GM12878 (cell line): ENCODE data around the gene PMF1. TPM values are rescaled to one million over a fixed set of nuclear protein-coding genes. Genes with fewer than 3 reads are reported as not detected.

Source experiments
- ASH2L ChIP-seq: fragments of 300-600, 200-600 bp; sonication (generic); IDR thresholded peaks from 2 replicates; pipeline ENCODE4 v1.6.1; 2017; ENCODE audit warnings: low read depth, mild to moderate bottlenecking, borderline replicate concordance
- CBFB ChIP-seq: IDR thresholded peaks from 2 replicates; pipeline ENCODE4 v1.6.1; 2016; ENCODE audit warnings: antibody characterized with exemption, low read depth
- CREB1 ChIP-seq: IDR thresholded peaks from 2 replicates; pipeline ENCODE4 v1.6.1; 2012; ENCODE audit warnings: low read depth, mild to moderate bottlenecking, inconsistent platforms
- DPF2 ChIP-seq: fragments of 450-650 bp; IDR thresholded peaks from 2 replicates; pipeline ENCODE4 v1.6.1; 2017; ENCODE audit warnings: mild to moderate bottlenecking
- EED ChIP-seq: sonication (generic); IDR thresholded peaks from 2 replicates; pipeline ENCODE4 v1.6.1; 2016; ENCODE audit warnings: antibody characterized with exemption, low read depth
- EGR1 ChIP-seq, 2 experiments: IDR thresholded peaks; 1 replicate in 1 of 2; 2 replicates in 1 of 2; pipeline ENCODE4 v1.6.1; 2011 to 2012; ENCODE audit warnings: low read depth in 2 of 2, low read length in 2 of 2, borderline replicate concordance in 1 of 2, mild to moderate bottlenecking in 1 of 2, moderate library complexity in 1 of 2
- ETV6 ChIP-seq, 2 experiments: fragments of 450-650 bp in 1 of 2; IDR thresholded peaks in 1 of 2; conservative IDR thresholded peaks in 1 of 2; 2 replicates each; pipeline ENCODE4 v1.6.1; 2014; ENCODE audit warnings: antibody characterized with exemption in 1 of 2, borderline replicate concordance in 1 of 2, low read depth in 1 of 2, mild to moderate bottlenecking in 1 of 2, moderate library complexity in 1 of 2
- FOXM1 ChIP-seq: IDR thresholded peaks from 2 replicates; pipeline ENCODE4 v1.6.1; 2012; ENCODE audit warnings: low read depth, mild to moderate bottlenecking, inconsistent platforms, low read length, moderate library complexity
- GATAD2B ChIP-seq: fragments of 450-650 bp; conservative IDR thresholded peaks from 2 replicates; pipeline ENCODE4 v1.6.1; 2017; ENCODE audit warnings: low read depth, mild to moderate bottlenecking, moderate library complexity
- IKZF1 ChIP-seq: fragments of 450-650 bp; conservative IDR thresholded peaks from 2 replicates; pipeline ENCODE4 v1.6.1; 2017; ENCODE audit warnings: antibody characterized with exemption, mild to moderate bottlenecking
- IKZF2 ChIP-seq, 2 experiments: fragments of 450-650 bp; IDR thresholded peaks; 2 replicates each; pipeline ENCODE4 v1.6.1; 2017; ENCODE audit warnings: mild to moderate bottlenecking in 2 of 2, moderate library complexity in 2 of 2
- KAT2A ChIP-seq: conservative IDR thresholded peaks from 2 replicates; pipeline ENCODE4 v1.6.1; 2011; ENCODE audit warnings: low read depth, low read length; ENCODE audit not compliant: control insufficient read depth
- MEF2B ChIP-seq: fragments of 450-650 bp; IDR thresholded peaks from 2 replicates; pipeline ENCODE4 v1.6.1; 2018; ENCODE audit warnings: mild to moderate bottlenecking, moderate library complexity; ENCODE audit not compliant: partially characterized antibody, poor library complexity, severe bottlenecking
- MYC ChIP-seq: IDR thresholded peaks from 2 replicates; pipeline ENCODE4 v1.6.1; 2011; ENCODE audit warnings: mild to moderate bottlenecking, low read length, moderate library complexity, inconsistent platforms; ENCODE audit not compliant: insufficient read depth, insufficient replicate concordance, insufficient read length, severe bottlenecking
- NBN ChIP-seq: fragments of 450-650 bp; IDR thresholded peaks from 2 replicates; pipeline ENCODE4 v1.6.1; 2016
- NFIC ChIP-seq: IDR thresholded peaks from 2 replicates; pipeline ENCODE4 v1.6.1; 2012; ENCODE audit warnings: low read depth, mild to moderate bottlenecking, inconsistent platforms, low read length, moderate library complexity
- NR2F1 ChIP-seq: fragments of 450-650 bp; conservative IDR thresholded peaks from 2 replicates; pipeline ENCODE4 v1.6.1; 2017; ENCODE audit warnings: mild to moderate bottlenecking
- PAX5 ChIP-seq: IDR thresholded peaks from 2 replicates; pipeline ENCODE4 v1.6.1; 2011; ENCODE audit warnings: low read depth, low read length, borderline replicate concordance
- SMAD1 ChIP-seq: fragments of 450-650 bp; IDR thresholded peaks from 2 replicates; pipeline ENCODE4 v1.6.1; 2018; ENCODE audit warnings: mild to moderate bottlenecking, low read depth; ENCODE audit not compliant: partially characterized antibody
- SUZ12 ChIP-seq: fragments of 200-600 bp; sonication (generic); IDR thresholded peaks from one replicate; pipeline ENCODE4 v1.6.1; 2018; ENCODE audit warnings: antibody characterized with exemption, mild to moderate bottlenecking; ENCODE audit not compliant: unreplicated experiment
- polyA plus RNA-seq, 11 experiments: library from polyadenylated mRNA; depleted of rRNA in 4 of 11; unstranded in 6 of 11; stranded (reverse) in 5 of 11; fragments of >200 nt; fragmentation: Nextera tagmentation in 4 of 11; fragmentation: Illumina TruSeq in 1 of 11; extraction: Ambion mirVana in 4 of 11; extraction: Trizol in 1 of 11; gene quantifications; 1 replicate in 1 of 11; 2 replicates in 10 of 11; pipeline versions ENCODE4 v1.2.1 to v1.2.3, GENCODE V29; 2011 to 2016; ENCODE audit warnings: inconsistent platforms in 2 of 11, missing spikeins in 2 of 11, low read depth in 1 of 11
- total RNA-seq, 4 experiments: library from RNA; depleted of rRNA in 3 of 4; stranded (reverse); fragments of >200 nt in 3 of 4; fragmentation: Illumina TruSeq in 1 of 4; extraction: Trizol in 1 of 4; gene quantifications; 2 replicates each; pipeline versions ENCODE4 v1.2.1 to v1.2.3, GENCODE V29; 2013 to 2021
- TF ChIP-seq, protein P1 (sequence below): fragments of 450-650 bp; IDR thresholded peaks from 2 replicates; pipeline ENCODE4 v1.6.1; 2016; ENCODE audit warnings: mild to moderate bottlenecking
- TF ChIP-seq, protein P2 (sequence below): fragments of 450-650 bp; IDR thresholded peaks from 2 replicates; pipeline ENCODE4 v1.6.1; 2017; ENCODE audit warnings: low read depth, mild to moderate bottlenecking, moderate library complexity
- TF ChIP-seq, protein P3 (sequence below): fragments of 450-650 bp; IDR thresholded peaks from 2 replicates; pipeline ENCODE4 v1.6.1; 2017; ENCODE audit warnings: mild to moderate bottlenecking, moderate library complexity

PMF1 gene
- total and polyA plus RNA-seq, 10 of the 15 experiments (the other 5 are each of a cell fraction or from before 2014, with no cell fraction given) = 6.7 to 105 (median 67.3) TPM

DNA sequence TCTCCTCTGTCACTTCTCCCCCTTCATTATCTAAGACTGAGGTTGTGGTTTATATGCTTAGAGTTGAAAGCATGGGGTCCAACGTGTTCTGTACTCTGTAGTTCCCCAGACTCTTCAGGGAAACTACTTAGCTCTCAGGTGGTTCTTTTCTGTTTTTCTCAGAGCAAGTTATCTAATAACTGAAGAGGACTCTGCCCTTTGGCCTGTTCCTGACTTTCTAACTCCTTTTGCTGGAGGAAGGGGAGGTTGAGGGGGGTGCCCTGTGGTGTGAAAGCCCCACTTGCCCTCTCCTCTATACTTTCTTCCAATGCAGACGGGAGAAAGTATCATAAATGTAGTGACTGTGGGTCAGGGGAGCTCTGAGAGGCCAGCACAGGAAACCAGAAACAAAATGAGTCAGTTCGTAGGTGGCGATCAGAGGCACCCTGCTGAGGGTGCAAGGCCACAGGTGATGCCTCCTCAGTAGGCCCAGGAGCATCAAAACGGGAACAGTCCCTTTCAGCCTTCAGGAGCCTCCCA lies 13.9 kb upstream of the PMF1 start (continued):
- TF ChIP-seq DPF2 (peak; percentile 52; the same call in 1 of the 2 replicates), PAX5 (0 out of 2 replicates have a peak, but pooled peaks have one; percentile 13), NBN (0 out of 2 replicates have a peak, but pooled peaks have one; percentile 56), NR2F1 (peak; percentile 76), SUZ12 (no peak), EGR1 (IDR thresholded peaks at IDR 0.05; ENCODE audit: borderline replicate concordance in 1 of 2, low read depth in 2 of 2, low read length in 2 of 2) (0 out of 3 replicates have a peak, but pooled peaks of 1 of the 2 experiments have one; percentile 11), NFIC (0 out of 2 replicates have a peak, but pooled peaks have one; percentile 14), MYC (no peak), EED (peak; percentile 58; the same call in 1 of the 2 replicates), ETV6 (conservative IDR thresholded peaks at IDR 0.05 in 1 of 2, IDR thresholded peaks at IDR 0.05 in 1 of 2; ENCODE audit: borderline replicate concordance in 1 of 2, low read depth in 1 of 2) (peak in 1 of 2 experiments; percentile 47; a peak in 2 of 4 replicates), MEF2B (peak; percentile 78), ASH2L (peak; percentile 80; the same call in 1 of the 2 replicates), IKZF2 (IDR thresholded peaks at IDR 0.05) (peak in 1 of 2 experiments; percentile 46; a peak in 1 of 4 replicates), CBFB (peak; percentile 32; the same call in 1 of the 2 replicates), CREB1 (0 out of 2 replicates have a peak, but pooled peaks have one; percentile 9), GATAD2B (peak; percentile 57; the same call in 1 of the 2 replicates), IKZF1 (peak; percentile 62), FOXM1 (0 out of 2 replicates have a peak, but pooled peaks have one; percentile 19), KAT2A (no peak), SMAD1 (peak; percentile 16)
- TF ChIP-seq, protein P1, sequence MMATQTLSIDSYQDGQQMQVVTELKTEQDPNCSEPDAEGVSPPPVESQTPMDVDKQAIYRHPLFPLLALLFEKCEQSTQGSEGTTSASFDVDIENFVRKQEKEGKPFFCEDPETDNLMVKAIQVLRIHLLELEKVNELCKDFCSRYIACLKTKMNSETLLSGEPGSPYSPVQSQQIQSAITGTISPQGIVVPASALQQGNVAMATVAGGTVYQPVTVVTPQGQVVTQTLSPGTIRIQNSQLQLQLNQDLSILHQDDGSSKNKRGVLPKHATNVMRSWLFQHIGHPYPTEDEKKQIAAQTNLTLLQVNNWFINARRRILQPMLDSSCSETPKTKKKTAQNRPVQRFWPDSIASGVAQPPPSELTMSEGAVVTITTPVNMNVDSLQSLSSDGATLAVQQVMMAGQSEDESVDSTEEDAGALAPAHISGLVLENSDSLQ = peak; percentile 25; the same call in 1 of the 2 replicates
- TF ChIP-seq, protein P2, sequence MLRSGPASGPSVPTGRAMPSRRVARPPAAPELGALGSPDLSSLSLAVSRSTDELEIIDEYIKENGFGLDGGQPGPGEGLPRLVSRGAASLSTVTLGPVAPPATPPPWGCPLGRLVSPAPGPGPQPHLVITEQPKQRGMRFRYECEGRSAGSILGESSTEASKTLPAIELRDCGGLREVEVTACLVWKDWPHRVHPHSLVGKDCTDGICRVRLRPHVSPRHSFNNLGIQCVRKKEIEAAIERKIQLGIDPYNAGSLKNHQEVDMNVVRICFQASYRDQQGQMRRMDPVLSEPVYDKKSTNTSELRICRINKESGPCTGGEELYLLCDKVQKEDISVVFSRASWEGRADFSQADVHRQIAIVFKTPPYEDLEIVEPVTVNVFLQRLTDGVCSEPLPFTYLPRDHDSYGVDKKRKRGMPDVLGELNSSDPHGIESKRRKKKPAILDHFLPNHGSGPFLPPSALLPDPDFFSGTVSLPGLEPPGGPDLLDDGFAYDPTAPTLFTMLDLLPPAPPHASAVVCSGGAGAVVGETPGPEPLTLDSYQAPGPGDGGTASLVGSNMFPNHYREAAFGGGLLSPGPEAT = peak; percentile 60; the same call in 1 of the 2 replicates
- TF ChIP-seq, protein P3, sequence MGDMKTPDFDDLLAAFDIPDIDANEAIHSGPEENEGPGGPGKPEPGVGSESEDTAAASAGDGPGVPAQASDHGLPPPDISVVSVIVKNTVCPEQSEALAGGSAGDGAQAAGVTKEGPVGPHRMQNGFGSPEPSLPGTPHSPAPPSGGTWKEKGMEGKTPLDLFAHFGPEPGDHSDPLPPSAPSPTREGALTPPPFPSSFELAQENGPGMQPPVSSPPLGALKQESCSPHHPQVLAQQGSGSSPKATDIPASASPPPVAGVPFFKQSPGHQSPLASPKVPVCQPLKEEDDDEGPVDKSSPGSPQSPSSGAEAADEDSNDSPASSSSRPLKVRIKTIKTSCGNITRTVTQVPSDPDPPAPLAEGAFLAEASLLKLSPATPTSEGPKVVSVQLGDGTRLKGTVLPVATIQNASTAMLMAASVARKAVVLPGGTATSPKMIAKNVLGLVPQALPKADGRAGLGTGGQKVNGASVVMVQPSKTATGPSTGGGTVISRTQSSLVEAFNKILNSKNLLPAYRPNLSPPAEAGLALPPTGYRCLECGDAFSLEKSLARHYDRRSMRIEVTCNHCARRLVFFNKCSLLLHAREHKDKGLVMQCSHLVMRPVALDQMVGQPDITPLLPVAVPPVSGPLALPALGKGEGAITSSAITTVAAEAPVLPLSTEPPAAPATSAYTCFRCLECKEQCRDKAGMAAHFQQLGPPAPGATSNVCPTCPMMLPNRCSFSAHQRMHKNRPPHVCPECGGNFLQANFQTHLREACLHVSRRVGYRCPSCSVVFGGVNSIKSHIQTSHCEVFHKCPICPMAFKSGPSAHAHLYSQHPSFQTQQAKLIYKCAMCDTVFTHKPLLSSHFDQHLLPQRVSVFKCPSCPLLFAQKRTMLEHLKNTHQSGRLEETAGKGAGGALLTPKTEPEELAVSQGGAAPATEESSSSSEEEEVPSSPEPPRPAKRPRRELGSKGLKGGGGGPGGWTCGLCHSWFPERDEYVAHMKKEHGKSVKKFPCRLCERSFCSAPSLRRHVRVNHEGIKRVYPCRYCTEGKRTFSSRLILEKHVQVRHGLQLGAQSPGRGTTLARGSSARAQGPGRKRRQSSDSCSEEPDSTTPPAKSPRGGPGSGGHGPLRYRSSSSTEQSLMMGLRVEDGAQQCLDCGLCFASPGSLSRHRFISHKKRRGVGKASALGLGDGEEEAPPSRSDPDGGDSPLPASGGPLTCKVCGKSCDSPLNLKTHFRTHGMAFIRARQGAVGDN = peak; percentile 47; the same call in 1 of the 2 replicates
